ENCODE measurements around the gene SIRT4. TPM values are rescaled to one million over a fixed set of nuclear protein-coding genes. Genes with fewer than 3 reads are reported as not detected.

Gene SIRT4
- polyA plus RNA-seq, 1 of the 3 experiments (the other 2 are of a cell fraction): 1.1 TPM

- CTCF ChIA-PET: interaction anchor here (1.0 to 21.5 kb wide), 8 partner anchors 8 to 66 kb away, joined by 3 to 618 read pairs (median 14); partner anchors contain the start of gene SIRT4
Measured at GRCh38 chr12:120267736-120268135, 34.4 kb upstream of the SIRT4 start.

More at GRCh38 chr12:120267736-120268135, 34.4 kb upstream of the SIRT4 start:
- Histone ChIP-seq H3F3A (replicated peaks; ENCODE audit: insufficient read depth) (peaks cover 6% of the 10 kb centered on the region), H3K9me3 (no peaks in the 10 kb centered on the region), H3K9me2 (no peaks in the 10 kb centered on the region), H3K4me3 (ENCODE audit: low read depth in 2 of 2, low read length in 1 of 2) (no peak overlapping the region), H3K27ac (ENCODE audit: low read depth in 2 of 2, low read length in 1 of 2) (no peak overlapping the region), H3K4me2 (no peak overlapping the region), H3K79me2 (ENCODE audit: insufficient read depth) (peaks cover 27% of the 10 kb centered on the region), H2AFZ (ENCODE audit: low read depth) (no peak overlapping the region), H3K4me1 (ENCODE audit: control insufficient read depth in 1 of 2, insufficient read depth in 2 of 2, low read depth in 1 of 2, low read length in 1 of 2) (peaks cover 10 to 19% of the 10 kb centered on the region in 2 experiments; a peak in 3 of 4 replicates), H4K20me1 (ENCODE audit: insufficient read depth) (peaks cover 17% of the 10 kb centered on the region), H3K9ac (no peak overlapping the region), H3K27me3 (ENCODE audit: insufficient read depth) (no peaks in the 10 kb centered on the region), H3K36me3 (replicated peaks in 1 of 2; ENCODE audit: control insufficient read depth in 1 of 2, insufficient read depth in 2 of 2, low read length in 1 of 2) (no peaks in the 10 kb centered on the region)
- TF ChIP-seq YY1 (IDR thresholded peaks at IDR 0.05; ENCODE audit: low read depth) (no peak), MEF2A (IDR thresholded peaks at IDR 0.05; ENCODE audit: borderline replicate concordance, low read depth) (no peak), FOSL2 (IDR thresholded peaks at IDR 0.05; ENCODE audit: borderline replicate concordance, low read depth) (no peak), SMC3 (IDR thresholded peaks at IDR 0.05; ENCODE audit: low read depth, low read length) (no peak), CTCF (IDR thresholded peaks at IDR 0.05) (no peak), RXRA (IDR thresholded peaks at IDR 0.05; ENCODE audit: borderline replicate concordance, low read depth) (no peak), ZBTB33 (IDR thresholded peaks at IDR 0.05; ENCODE audit: borderline replicate concordance, low read depth) (no peak), MXI1 (IDR thresholded peaks at IDR 0.05; ENCODE audit: low read depth, low read length) (no peak), GATA2 (CRISPR knock-in tag; IDR thresholded peaks at IDR 0.05) (no peak), EP300 (IDR thresholded peaks at IDR 0.05; ENCODE audit: borderline replicate concordance in 1 of 2, low read depth in 1 of 2, low read length in 1 of 2) (no peak), USF1 (IDR thresholded peaks at IDR 0.05; ENCODE audit: borderline replicate concordance, low read depth) (no peak), GABPA (IDR thresholded peaks at IDR 0.05; ENCODE audit: low read depth) (no peak), RCOR1 (IDR thresholded peaks at IDR 0.05; ENCODE audit: low read length) (no peak), NFIC (IDR thresholded peaks at IDR 0.05; ENCODE audit: borderline replicate concordance) (no peak), POLR2AphosphoS5 (IDR thresholded peaks at IDR 0.05; ENCODE audit: low read depth, low read length) (no peak), NRF1 (IDR thresholded peaks at IDR 0.05; ENCODE audit: low read depth, low read length) (no peak), REST (IDR thresholded peaks at IDR 0.05; ENCODE audit: low read depth, low read length) (no peak), EZH2phosphoT487 (IDR thresholded peaks at IDR 0.05; ENCODE audit: borderline replicate concordance, low read depth) (no peak), CHD2 (IDR thresholded peaks at IDR 0.05; ENCODE audit: low read length, partially characterized antibody) (no peak)
- DNase-seq: no peak
- WGBS (ENCODE audit: low lambda C conversion rate): 86% methylated on average over 4 of the region's 4 CpGs
- POLR2A ChIA-PET: interaction anchor here (4.2 to 6.9 kb wide), 2 partner anchors 24 to 67 kb away, joined by 38 to 53 read pairs; partner anchors contain the start of genes RNU4-1, RNU4-2 and RPLP0

Data from SK-N-SH (cell line).